Measurements from ENCODE around the gene CD247.

Gene CD247

GRCh38 chr1:167455786-167456446 lies 62.4 kb downstream of the CD247 start:
- DNase-seq = peak; percentile 68

- DNase-seq = peak; percentile 84
These were observed 63.2 kb downstream of the CD247 start for GRCh38 chr1:167454894-167455785.

GRCh38 chr1:167454304-167454893 lies 63.9 kb downstream of the CD247 start:
- peak; percentile 35 for DNase-seq

DNA sequence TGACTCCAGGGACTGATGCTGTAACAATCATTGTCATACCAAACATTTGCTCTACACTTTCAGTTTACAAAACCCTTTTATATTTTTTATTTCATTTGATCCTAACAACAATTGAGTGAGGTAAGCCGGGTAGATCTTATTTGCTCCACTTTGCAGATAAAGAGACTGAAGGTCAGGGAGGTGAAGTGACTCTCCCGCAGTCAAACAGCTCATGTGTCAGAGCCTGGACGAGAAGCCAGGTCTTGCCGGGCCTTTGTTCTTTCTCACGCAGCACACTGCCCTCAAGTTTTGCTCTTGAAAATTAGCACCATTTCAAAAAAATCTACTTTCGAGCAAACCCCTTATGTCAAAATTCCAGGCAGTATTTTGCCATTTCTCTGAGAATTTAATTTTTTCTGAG lies 65.2 kb downstream of the CD247 start:
- DNase-seq = no peak

DNA sequence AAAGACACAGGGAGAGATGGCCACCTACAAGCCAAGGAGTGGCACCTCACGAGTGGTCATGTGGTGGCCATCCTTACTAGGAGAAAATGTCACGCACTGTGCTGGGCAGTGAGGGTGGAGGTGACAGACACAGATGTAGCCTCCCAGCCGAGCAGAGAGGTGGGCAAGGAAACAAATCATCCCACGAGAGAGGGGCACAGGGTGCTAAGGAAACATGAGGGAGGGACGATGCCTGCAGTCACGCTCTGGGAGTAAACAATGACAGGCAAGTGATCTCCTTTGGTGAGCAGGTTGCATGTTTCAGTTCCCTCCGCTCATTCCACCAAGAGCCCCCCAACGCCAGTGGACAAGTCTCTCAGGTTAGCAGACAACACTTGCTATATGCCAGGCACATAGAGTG lies 65.8 kb downstream of the CD247 start:
- DNase-seq = no peak

DNA sequence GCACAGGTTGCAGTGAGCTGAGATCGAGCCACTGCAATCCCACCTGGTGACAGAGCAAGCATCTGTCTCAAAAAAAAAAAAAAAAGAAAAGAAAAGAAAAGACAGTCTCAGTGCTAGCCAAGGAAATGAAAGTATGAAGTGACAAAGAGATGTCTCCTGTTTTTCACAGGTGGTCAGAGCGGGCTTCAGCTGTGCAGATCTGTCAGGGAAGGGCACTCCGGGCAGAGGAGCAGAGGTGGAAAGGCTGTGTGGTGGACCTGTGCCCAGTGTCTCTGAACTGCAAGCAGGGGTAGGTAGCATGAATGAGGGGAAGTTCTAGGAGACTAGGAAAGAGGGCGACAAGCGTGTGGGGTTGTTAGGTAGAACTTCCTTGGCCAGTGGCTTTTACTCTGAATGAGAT lies 67.5 kb downstream of the CD247 start:
- peak; percentile 48 for DNase-seq

- DNase-seq = peak; percentile 82
These were observed 70.7 kb downstream of the CD247 start for GRCh38 chr1:167447521-167448136.

DNA sequence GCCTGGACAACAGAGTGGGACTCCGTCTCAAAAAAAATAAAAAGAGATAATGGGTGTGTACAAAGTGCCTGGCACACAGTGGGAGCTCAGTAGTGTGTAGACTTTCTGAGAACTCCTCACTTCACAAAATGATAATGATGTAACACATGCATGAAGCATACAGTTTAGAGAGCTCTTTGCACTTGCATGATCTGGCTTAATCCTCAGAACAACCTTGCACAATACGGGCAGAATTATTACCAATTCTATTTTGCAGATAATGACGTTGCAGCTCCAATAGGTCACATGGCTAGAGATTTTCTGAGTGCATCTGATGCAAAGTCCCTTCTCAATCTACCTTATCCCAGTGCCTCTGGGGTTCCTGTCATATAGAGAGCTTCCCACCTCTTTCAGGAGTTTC lies 71.4 kb downstream of the CD247 start:
- no peak for DNase-seq

DNA sequence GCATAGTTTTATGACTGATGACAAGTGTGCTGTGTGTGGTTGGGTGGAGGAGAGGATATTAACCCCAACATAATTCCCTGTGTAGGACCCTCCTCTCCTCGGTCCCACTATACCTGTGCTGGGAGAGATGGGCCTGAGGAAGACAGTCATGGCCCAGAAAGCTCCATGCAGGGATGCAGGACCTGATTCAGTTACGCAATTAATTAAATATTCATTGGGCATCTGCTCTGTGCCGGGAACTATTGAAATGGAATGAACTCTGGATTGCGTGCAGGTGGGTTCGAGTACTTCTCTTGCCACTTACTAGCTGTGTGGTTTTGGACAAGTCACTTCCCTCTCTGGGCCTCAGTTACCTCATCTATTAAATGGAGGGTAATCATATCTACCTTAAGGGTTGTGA lies 74.6 kb downstream of the CD247 start:
- DNase-seq = no peak

DNA sequence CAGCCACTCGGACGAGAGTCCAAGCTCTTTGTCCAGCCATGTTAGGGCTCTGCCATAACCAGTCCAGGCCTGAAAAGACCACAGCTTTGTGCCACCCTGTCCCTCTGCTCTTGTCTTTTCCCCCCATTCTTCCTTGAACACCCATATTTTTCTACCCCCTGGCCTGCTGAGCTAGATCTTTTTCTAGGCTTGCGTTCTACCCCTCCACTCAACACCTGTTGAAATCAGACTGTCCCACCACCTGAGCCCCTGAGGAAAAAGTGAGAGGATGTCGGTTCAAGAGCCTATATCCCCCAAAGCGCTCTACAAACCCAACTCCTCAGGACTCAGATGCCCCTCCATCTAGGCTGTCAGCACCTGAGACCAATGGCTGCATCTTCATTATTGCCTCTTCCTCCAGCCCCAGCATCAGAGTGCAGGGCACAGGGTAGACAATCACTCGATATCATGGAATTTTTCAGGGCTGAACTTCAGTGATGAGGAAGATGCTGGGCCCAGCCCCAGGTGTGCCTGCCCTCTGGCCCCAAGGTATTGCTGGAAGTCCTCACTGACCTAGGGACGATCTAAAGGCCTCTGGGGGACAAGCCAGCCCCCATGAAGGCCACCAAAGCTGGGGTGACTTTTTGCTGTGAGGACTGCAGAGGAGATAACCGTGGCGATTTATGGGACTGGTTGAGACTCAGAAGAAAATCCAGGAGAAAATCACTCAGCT lies 75.3 kb downstream of the CD247 start:
- DNase-seq = no peak

DNA sequence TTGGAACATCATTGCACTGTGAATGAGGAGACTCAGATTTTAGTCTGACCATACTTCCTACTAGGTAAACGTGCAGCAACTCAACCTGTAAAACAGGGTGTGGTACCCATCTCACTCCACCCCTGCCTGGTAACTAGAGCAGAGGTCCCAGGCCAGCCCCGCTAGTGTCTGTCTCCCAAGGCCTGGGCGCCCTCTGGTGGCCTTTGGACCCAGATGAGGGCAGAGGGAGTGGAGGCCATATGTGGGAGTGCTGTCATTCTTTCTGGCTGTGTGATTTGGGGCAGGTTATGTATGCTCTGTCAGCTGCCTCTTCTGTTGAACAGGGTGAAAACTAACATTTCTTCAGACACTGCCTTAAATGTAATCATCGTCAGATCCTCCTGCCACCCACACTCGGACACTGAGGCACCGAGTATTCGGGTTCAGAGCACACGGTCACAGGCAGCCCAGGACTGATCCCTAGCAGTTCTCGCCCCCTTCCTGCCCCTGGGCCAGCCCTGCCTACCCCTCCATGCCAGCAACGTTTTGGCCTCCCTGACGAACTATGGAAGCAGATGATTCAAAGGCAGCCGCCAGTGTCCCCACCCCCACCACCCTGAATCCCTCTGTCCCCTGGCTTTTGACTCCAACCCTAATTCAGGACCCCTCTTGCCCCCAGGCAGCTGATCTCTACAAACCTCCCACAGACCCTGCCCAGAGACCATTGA lies 76.0 kb downstream of the CD247 start:
- peak; percentile 89 for DNase-seq

- no peak for DNase-seq
These were observed 77.1 kb downstream of the CD247 start for GRCh38 chr1:167441222-167441621.

- DNase-seq = no peak
These were observed 77.6 kb downstream of the CD247 start for GRCh38 chr1:167440776-167441175.

DNA sequence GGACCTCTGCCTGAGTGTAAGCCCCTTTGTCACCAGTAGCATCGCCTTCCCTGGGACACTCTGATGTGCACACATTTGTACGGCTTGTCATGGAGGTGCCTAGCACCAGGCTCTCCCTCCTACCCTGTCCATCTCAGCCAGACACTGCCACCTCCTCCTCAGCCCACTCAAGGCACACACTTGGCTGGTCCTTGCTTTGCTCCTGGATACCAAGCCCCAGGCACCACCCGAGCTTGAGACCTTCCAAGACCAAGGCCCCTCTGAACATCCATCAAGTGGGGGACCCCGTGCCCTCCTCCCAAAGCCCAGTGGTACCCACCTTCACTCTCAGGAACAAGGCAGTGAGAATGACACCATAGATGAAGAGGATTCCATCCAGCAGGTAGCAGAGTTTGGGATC lies 78.0 kb downstream of the CD247 start:
- no peak for DNase-seq

GRCh38 chr1:167439301-167439988 lies 78.9 kb downstream of the CD247 start:
- no peak for DNase-seq

- DNase-seq = no peak
These were observed 79.9 kb downstream of the CD247 start for GRCh38 chr1:167438171-167439138.

- DNase-seq = no peak
These were observed 82.8 kb downstream of the CD247 start for GRCh38 chr1:167435484-167435883.

- no peak for DNase-seq
These were observed 84.0 kb downstream of the CD247 start for GRCh38 chr1:167434306-167434705.

DNA sequence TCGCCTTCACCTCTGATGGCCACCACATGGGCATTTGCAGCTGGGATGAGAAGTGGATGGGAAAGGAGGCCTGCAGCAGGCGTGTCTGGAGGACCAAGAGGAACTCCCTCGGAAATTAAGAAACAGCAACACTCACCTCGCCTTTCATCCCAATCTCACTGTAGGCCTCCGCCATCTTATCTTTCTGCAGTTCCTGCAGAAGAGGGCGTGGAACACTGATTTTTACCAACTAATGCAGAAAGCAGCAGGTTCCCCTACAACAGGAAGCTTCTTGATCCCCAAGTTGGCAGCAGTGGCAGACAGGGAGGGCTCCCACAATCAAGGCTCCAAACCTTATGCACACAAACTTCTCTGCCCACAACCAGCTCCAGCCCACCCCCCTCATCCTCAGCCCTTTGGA lies 84.4 kb downstream of the CD247 start:
- no peak for DNase-seq

DNA sequence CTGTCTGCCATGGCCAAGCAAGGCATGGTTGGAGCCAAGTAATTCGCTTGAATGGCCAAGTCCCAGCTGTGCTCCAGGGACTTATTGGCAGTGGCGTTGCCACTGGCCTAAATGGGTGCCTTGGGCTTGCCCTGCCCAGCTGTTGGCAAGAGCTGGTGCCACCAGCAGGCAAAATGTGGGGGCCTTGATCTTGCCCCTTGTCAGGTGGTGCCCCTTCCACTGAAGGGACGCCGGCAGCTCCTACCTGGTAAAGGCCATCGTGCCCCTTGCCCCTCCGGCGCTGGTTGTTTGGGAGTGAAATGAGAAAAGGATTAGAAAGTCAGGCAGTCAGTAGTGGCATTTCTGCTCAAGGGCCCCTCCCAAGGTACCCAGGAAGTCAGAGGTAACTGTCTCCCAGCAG lies 85.5 kb downstream of the CD247 start:
- no peak for DNase-seq

All from CD4-positive, alpha-beta T cell treated with Interleukin-21 for 1 hour (primary cell).